A549 (cell line): Measurements from ENCODE around the gene DNAJC15.

Experiments used
- CHD2 ChIP-seq: fragments of 150-350 bp; IDR thresholded peaks from 2 replicates; pipeline ENCODE4 v1.6.1; 2014; ENCODE audit warnings: low read length; ENCODE audit not compliant: partially characterized antibody
- CHD4 ChIP-seq: fragments of 200-600 bp; sonication (generic); IDR thresholded peaks from 2 replicates; pipeline ENCODE4 v1.6.1; 2016; ENCODE audit warnings: antibody characterized with exemption, mild to moderate bottlenecking, borderline replicate concordance
- E2F6 ChIP-seq: IDR thresholded peaks from 2 replicates; pipeline ENCODE4 v1.6.1; 2012; ENCODE audit warnings: low read depth, borderline replicate concordance
- EP300 ChIP-seq, 2 experiments: fragments of >200 bp; sonication (Bioruptor Twin); formaldehyde crosslinking; IDR thresholded peaks; 2 replicates in 1 of 2; 3 replicates in 1 of 2; pipeline ENCODE4 v1.6.1; 2016 to 2017
- ESRRA ChIP-seq: fragments of 150-350 bp; IDR thresholded peaks from 2 replicates; pipeline ENCODE4 v1.6.1; 2014; ENCODE audit warnings: mild to moderate bottlenecking, low read length, borderline replicate concordance
- FOSL2 ChIP-seq, 2 experiments: fragments of 450-650 bp in 1 of 2; fragments of >200 bp in 1 of 2; sonication (Bioruptor Twin) in 1 of 2; formaldehyde crosslinking; IDR thresholded peaks; 2 replicates each; pipeline versions ENCODE4 v1.5.0 to v1.6.1; 2016 to 2020; ENCODE audit warnings: mild to moderate bottlenecking in 1 of 2, moderate library complexity in 1 of 2
- MAFK ChIP-seq: fragments of 450-650 bp; IDR thresholded peaks from 2 replicates; pipeline ENCODE4 v1.6.1; 2014; ENCODE audit not compliant: partially characterized antibody
- RNF2 ChIP-seq: fragments of 200-600 bp; sonication (generic); IDR thresholded peaks from 2 replicates; pipeline ENCODE4 v1.6.1; 2016; ENCODE audit warnings: low read depth, mild to moderate bottlenecking, antibody characterized with exemption, moderate library complexity, borderline replicate concordance
- TF ChIP-seq, protein P1 (sequence below): fragments of 200-600 bp; sonication (generic); IDR thresholded peaks from 2 replicates; pipeline ENCODE4 v1.6.1; 2016; ENCODE audit warnings: antibody characterized with exemption, mild to moderate bottlenecking, moderate library complexity
- TF ChIP-seq, protein P2 (sequence below): fragments of >200 bp; sonication (Bioruptor Twin); formaldehyde crosslinking; IDR thresholded peaks from 3 replicates; pipeline ENCODE4 v1.5.1; 2016

DNA sequence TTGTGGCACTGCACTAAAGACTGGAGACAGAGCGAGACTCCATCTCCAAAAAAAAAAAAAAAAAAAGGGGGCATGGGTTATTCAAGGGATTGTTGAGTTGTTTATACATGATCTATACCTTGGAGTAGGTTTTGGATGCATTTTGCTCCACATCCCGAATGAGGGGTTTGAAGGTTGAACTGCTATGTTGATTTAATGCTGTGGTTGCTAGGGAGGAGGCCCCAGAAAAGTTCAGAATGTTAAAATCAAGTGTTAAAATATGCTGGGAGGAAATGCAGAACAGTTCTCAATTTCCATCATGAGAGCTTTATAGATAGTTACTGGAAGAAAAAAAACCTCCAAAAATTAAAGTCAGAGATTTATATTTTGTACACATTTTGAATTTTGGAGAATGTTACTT lies 116.5 kb downstream of the DNAJC15 start:
- no peak for TF ChIP-seq RNF2
- TF ChIP-seq, protein P1, sequence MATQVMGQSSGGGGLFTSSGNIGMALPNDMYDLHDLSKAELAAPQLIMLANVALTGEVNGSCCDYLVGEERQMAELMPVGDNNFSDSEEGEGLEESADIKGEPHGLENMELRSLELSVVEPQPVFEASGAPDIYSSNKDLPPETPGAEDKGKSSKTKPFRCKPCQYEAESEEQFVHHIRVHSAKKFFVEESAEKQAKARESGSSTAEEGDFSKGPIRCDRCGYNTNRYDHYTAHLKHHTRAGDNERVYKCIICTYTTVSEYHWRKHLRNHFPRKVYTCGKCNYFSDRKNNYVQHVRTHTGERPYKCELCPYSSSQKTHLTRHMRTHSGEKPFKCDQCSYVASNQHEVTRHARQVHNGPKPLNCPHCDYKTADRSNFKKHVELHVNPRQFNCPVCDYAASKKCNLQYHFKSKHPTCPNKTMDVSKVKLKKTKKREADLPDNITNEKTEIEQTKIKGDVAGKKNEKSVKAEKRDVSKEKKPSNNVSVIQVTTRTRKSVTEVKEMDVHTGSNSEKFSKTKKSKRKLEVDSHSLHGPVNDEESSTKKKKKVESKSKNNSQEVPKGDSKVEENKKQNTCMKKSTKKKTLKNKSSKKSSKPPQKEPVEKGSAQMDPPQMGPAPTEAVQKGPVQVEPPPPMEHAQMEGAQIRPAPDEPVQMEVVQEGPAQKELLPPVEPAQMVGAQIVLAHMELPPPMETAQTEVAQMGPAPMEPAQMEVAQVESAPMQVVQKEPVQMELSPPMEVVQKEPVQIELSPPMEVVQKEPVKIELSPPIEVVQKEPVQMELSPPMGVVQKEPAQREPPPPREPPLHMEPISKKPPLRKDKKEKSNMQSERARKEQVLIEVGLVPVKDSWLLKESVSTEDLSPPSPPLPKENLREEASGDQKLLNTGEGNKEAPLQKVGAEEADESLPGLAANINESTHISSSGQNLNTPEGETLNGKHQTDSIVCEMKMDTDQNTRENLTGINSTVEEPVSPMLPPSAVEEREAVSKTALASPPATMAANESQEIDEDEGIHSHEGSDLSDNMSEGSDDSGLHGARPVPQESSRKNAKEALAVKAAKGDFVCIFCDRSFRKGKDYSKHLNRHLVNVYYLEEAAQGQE: no peak
- TF ChIP-seq, protein P2, sequence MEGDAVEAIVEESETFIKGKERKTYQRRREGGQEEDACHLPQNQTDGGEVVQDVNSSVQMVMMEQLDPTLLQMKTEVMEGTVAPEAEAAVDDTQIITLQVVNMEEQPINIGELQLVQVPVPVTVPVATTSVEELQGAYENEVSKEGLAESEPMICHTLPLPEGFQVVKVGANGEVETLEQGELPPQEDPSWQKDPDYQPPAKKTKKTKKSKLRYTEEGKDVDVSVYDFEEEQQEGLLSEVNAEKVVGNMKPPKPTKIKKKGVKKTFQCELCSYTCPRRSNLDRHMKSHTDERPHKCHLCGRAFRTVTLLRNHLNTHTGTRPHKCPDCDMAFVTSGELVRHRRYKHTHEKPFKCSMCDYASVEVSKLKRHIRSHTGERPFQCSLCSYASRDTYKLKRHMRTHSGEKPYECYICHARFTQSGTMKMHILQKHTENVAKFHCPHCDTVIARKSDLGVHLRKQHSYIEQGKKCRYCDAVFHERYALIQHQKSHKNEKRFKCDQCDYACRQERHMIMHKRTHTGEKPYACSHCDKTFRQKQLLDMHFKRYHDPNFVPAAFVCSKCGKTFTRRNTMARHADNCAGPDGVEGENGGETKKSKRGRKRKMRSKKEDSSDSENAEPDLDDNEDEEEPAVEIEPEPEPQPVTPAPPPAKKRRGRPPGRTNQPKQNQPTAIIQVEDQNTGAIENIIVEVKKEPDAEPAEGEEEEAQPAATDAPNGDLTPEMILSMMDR: no peak
- TF ChIP-seq CHD4: no peak
- TF ChIP-seq E2F6: no peak
- no peak for TF ChIP-seq MAFK
- TF ChIP-seq CHD2: no peak
- no peak for TF ChIP-seq EP300 (IDR thresholded peaks at IDR 0.05)
- no peak for TF ChIP-seq FOSL2 (IDR thresholded peaks at IDR 0.05)
- no peak for TF ChIP-seq FOSL2 (CRISPR knock-in tag; IDR thresholded peaks at IDR 0.05)
- TF ChIP-seq ESRRA: no peak
